Upper lobe of left lung (tissue), 4 donors: ENCODE measurements around the gene TRIOBP.
"Not testable (repeated sequence)": the region's sequence is repeated elsewhere in the genome, so short reads cannot be mapped to it uniquely, and the experiment has no call there.

Experiments
- CTCF ChIP-seq, 6 experiments: fragments of 450-650 bp in 4 of 6; fragments of 200-600 bp in 2 of 6; sonication (generic) in 2 of 6; IDR thresholded peaks; one replicate each; pipeline ENCODE4 v1.5.1; 2016 to 2019; ENCODE audit warnings: antibody characterized with exemption in 6 of 6
- EP300 ChIP-seq, 4 donors: sonication (generic); formaldehyde crosslinking; IDR thresholded peaks; one replicate each; pipeline ENCODE4 v1.5.1; 2017; ENCODE audit warnings: antibody characterized with exemption in 4 of 4, control low read depth in 2 of 4
- POLR2A ChIP-seq, 4 donors: fragments of 450-650 bp; IDR thresholded peaks; one replicate each; pipeline ENCODE4 v1.5.1; 2016 to 2017; ENCODE audit warnings: antibody characterized with exemption in 4 of 4, mild to moderate bottlenecking in 2 of 4
- POLR2AphosphoS5 ChIP-seq, 2 donors: sonication (generic); formaldehyde crosslinking; IDR thresholded peaks; one replicate each; pipeline ENCODE4 v1.5.1; 2017; ENCODE audit warnings: antibody characterized with exemption in 2 of 2

- not testable (repeated sequence) for TF ChIP-seq CTCF, EP300, POLR2AphosphoS5, POLR2A (IDR thresholded peaks at IDR 0.05)
Measured at GRCh38 chr22:37717746-37718305, 21.0 kb downstream of the TRIOBP start.
